Nephron (organoid): ENCODE results near the gene TPPP2.
A peak's percentile ranks its signal among the peaks of the same experiment; 100 is the strongest.

Experiments
- H3K27ac Mint-ChIP-seq, 3 experiments: 2 replicates each; pipeline ENCODE4 v1.8.0; 2020; ENCODE audit warnings: mixed read lengths in 3 of 3, mild to moderate bottlenecking in 2 of 3, moderate library complexity in 1 of 3
- H3K27me3 Mint-ChIP-seq: 2 replicates; pipeline ENCODE4 v1.8.0; 2021; ENCODE audit warnings: low read depth, mild to moderate bottlenecking, moderate library complexity, mixed read lengths
- H3K36me3 Mint-ChIP-seq: 2 replicates; pipeline ENCODE4 v1.8.0; 2020; ENCODE audit warnings: low read depth, mixed read lengths
- H3K4me1 Mint-ChIP-seq: 2 replicates; pipeline ENCODE4 v1.8.0; 2020; ENCODE audit warnings: mixed read lengths
- H3K4me3 Mint-ChIP-seq, 3 experiments: 2 replicates each; pipeline ENCODE4 v1.8.0; 2020; ENCODE audit warnings: mild to moderate bottlenecking in 3 of 3, mixed read lengths in 3 of 3, moderate library complexity in 2 of 3
- H3K9me3 Mint-ChIP-seq: 2 replicates; pipeline ENCODE4 v1.8.0; 2020; ENCODE audit warnings: mixed read lengths
- TF ChIP-seq, protein P1 (sequence below), 3 experiments: fragments of 200-600 bp; sonication (generic); IDR thresholded peaks; one replicate each; pipeline ENCODE4 v1.5.0; 2021; ENCODE audit warnings: antibody characterized with exemption in 3 of 3; ENCODE audit not compliant: unreplicated experiment in 3 of 3

Gene TPPP2

DNA sequence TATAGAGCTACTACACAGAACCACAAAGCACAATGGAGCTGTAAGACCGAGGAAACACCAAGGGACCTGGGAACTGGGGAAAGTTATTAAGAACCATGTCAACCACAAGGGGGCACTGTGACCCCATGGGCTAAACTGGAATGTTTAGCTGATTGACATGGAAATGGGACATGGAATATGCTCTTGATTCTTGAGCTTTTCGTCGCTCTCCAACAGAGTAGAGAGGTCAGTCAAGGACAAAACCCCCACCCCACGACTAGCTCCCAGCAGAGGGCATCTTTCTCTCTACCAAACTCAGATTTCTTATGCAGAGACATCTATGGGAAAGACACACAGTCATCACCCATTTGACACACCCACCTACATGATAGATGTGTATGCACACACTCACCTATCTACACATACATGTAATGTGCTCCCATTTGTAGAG is 15.2 kb upstream of the TPPP2 start:
- Mint-ChIP-seq H3K9me3 (no peaks in the 10 kb centered on the region), H3K27ac (peak overlapping the region; percentile 2 to 56 (median 6)), H3K4me1 (peaks cover 14% of the 10 kb centered on the region), H3K36me3 (peaks cover 26% of the 10 kb centered on the region), H3K4me3 (no peak overlapping the region), H3K27me3 (peaks cover 3% of the 10 kb centered on the region)
- TF ChIP-seq, protein P1, sequence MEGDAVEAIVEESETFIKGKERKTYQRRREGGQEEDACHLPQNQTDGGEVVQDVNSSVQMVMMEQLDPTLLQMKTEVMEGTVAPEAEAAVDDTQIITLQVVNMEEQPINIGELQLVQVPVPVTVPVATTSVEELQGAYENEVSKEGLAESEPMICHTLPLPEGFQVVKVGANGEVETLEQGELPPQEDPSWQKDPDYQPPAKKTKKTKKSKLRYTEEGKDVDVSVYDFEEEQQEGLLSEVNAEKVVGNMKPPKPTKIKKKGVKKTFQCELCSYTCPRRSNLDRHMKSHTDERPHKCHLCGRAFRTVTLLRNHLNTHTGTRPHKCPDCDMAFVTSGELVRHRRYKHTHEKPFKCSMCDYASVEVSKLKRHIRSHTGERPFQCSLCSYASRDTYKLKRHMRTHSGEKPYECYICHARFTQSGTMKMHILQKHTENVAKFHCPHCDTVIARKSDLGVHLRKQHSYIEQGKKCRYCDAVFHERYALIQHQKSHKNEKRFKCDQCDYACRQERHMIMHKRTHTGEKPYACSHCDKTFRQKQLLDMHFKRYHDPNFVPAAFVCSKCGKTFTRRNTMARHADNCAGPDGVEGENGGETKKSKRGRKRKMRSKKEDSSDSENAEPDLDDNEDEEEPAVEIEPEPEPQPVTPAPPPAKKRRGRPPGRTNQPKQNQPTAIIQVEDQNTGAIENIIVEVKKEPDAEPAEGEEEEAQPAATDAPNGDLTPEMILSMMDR (IDR thresholded peaks at IDR 0.05; ENCODE audit: unreplicated experiment in 3 of 3), result peak; percentile 88 to 92 (median 89)

DNA sequence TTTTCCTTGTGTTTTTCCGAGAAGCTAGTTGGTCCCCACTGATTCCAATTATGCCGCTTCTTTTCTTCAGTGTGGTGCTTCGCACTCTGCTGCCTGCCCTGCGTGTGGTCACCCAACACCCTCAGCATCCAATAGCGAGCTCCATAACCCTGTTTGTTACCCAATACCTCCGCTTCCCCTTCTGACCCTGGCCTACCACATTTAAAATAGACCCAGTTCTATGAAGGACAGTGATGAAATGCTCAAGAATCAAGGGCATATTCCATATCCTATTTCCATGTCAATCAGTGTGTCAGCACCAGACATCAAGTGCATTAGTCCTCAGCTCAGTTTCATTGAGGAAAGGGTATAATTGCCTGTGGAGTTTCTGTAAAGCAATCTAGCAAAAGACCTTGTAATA is 14.7 kb upstream of the TPPP2 start:
- TF ChIP-seq, protein P1 (IDR thresholded peaks at IDR 0.05; ENCODE audit: unreplicated experiment in 3 of 3), result no peak
- Mint-ChIP-seq H3K27ac (peak overlapping the region in 1 of 3 experiments; percentile 23), H3K36me3 (peaks cover 26% of the 10 kb centered on the region), H3K27me3 (peaks cover 3% of the 10 kb centered on the region), H3K4me1 (peaks cover 14% of the 10 kb centered on the region), H3K9me3 (no peaks in the 10 kb centered on the region), H3K4me3 (no peak overlapping the region)

DNA sequence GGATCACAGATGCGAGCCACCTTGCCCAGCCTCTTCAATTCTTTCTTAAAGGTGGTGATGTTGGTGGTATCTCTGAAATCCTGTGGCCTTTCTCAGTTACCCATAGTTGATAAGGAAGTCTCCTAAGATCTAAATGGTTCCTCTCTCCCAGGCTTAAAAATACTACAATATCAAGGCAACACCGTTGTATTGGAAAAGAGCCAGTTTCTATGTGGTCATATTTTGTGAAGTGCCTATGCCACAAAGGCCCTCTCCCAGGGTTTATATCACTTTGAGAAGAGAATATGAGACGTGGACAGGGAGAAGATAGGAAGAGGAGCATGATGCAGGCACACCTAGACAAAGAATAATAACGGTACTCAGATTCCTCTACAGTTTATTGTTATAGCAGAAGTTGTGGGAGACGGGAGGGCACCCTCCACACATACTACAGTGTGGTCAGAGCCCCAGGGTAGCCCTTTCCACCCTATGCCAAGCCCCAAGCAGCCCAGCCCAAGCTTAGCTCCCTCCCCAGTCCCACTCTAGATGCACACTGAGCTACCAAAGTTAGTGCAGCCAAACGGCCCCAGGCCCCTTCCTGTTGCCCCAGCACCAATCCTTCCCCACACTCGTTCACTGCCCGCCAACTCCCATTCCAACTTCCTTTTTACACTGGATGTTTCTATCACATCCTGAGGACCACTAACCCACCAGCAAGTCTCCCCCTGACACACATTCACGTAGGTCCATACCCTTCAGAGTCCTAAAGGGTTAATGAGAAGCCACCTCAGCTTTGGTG is 13.4 kb upstream of the TPPP2 start:
- H3K9me3 Mint-ChIP-seq, result no peaks in the 10 kb centered on the region
- H3K4me3 Mint-ChIP-seq, result no peak overlapping the region
- peaks cover 14% of the 10 kb centered on the region for H3K4me1 Mint-ChIP-seq
- H3K36me3 Mint-ChIP-seq, result peaks cover 39% of the 10 kb centered on the region
- H3K27me3 Mint-ChIP-seq, result peaks cover 3% of the 10 kb centered on the region
- H3K27ac Mint-ChIP-seq, result no peak overlapping the region
- TF ChIP-seq, protein P1 (IDR thresholded peaks at IDR 0.05; ENCODE audit: unreplicated experiment in 3 of 3), result no peak

DNA sequence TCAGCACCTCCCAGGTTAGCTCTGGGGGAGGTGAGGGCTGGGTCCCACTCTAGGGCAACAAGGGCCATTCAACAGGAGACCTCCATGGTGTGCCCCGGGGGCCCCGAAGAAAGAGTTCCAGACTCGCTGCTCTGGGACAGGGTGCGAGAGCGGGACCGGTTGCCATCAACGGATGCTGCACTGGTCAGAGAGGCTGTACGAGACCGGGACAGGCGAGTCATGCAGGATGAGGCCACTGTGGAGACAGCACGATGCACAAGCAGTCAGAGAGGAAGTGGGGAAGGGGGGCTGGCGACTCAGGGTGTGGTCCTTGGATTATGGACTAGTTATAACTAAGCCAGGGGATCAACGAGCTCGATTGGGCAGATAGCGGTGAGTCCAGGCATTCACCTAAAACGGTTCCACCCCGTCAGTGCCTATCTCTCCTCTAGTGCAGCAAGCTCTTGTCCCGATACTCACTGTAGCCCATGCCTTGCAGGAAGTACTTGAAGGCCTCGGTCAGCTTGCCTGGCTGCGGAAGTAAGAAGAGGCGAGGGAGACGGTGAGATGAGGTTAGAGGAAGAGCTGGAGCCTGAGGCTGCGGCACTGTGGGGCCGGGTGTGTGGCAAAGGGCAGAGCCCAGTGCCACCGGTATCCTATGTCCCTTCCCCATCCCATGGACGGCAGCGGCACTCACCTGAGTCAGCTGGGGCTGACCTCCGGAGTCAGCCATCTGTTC is 12.3 kb upstream of the TPPP2 start:
- Mint-ChIP-seq H3K36me3 (peaks cover 45% of the 10 kb centered on the region), H3K4me1 (peaks cover 21% of the 10 kb centered on the region), H3K4me3 (no peak overlapping the region), H3K9me3 (no peaks in the 10 kb centered on the region), H3K27me3 (peaks cover 3% of the 10 kb centered on the region), H3K27ac (no peak overlapping the region)
- TF ChIP-seq, protein P1 (IDR thresholded peaks at IDR 0.05; ENCODE audit: unreplicated experiment in 3 of 3), result no peak

DNA sequence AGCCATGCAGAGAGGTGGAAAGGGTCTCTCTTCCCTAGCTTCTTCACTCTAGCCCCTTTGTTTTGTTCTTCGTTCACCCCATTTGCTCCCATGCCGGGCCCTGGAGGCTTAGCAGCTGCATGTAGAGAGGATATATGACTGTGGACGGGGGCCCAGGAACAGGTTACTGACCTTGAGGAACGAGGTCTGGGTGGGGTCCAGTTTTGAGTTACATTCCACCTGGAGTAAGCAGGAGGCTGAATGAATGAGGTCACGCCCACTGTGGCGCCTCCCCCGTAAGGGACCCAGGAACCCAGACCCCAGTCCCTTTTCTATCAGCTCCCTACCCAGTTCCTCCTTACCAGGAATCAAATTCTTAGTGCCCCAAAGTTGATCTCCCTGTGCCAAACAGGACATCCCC is 11.7 kb upstream of the TPPP2 start:
- Mint-ChIP-seq H3K36me3 (peaks cover 45% of the 10 kb centered on the region), H3K9me3 (no peaks in the 10 kb centered on the region), H3K4me3 (no peak overlapping the region), H3K27ac (no peak overlapping the region), H3K4me1 (peaks cover 25% of the 10 kb centered on the region), H3K27me3 (peaks cover 3% of the 10 kb centered on the region)
- TF ChIP-seq, protein P1 (IDR thresholded peaks at IDR 0.05; ENCODE audit: unreplicated experiment in 3 of 3), result no peak
